ENCODE measurements around the gene DNAH7. TPM values are rescaled to one million over a fixed set of nuclear protein-coding genes. Genes with fewer than 3 reads are reported as not detected.

Gene DNAH7
- total RNA-seq (2012; rRNA removed) (0.28 and 0.36 TPM in 2 replicates), polyA plus RNA-seq (2012; rRNA removed) (0.16 and 0.22 TPM in 2 replicates), Bru-seq, nascent RNA (percentile 18 among the genes with signal in this experiment), BruChase-seq, experiment 1, labeled RNA remaining after a 6-hour chase (percentile 17 among the genes with signal in this experiment), BruChase-seq, experiment 2, labeled RNA remaining after a 2-hour chase (percentile 16 among the genes with signal in this experiment)
- polyA plus RNA-seq (2012; cell fraction: cytosol; rRNA removed): 0.04 and 0.15 TPM in 2 replicates
- 0.02 and 0.26 TPM in 2 replicates for polyA plus RNA-seq (2012; cell fraction: nucleus; rRNA removed; ENCODE audit: low replicate concordance)
- long read RNA-seq: 0 reads

GRCh38 chr2:196068271-196069209, at the start of gene DNAH7:
Gene DNAH7, minus strand, starts transcription at chr2:196068837. Its CDS starts 126 bp downstream, at chr2:196068711.
- Histone ChIP-seq H4K8ac (ENCODE audit: low read depth in 2 of 2, low read length in 2 of 2) (peak within 1 kb of the TSS; percentile 97 to 99), H3K9me1 (ENCODE audit: insufficient read depth, low read length) (0 out of 2 replicates have a peak, but pooled peaks cover 4% of the 10 kb centered on the region), H3K36me3 (ENCODE audit: control insufficient read depth, insufficient read depth, low read length) (no peaks in the 10 kb centered on the region), H2BK120ac (ENCODE audit: low read depth, low read length) (peak within 1 kb of the TSS; percentile 78), H3K4me2 (ENCODE audit: low read depth, low read length) (peak within 1 kb of the TSS; percentile 89), H4K5ac (ENCODE audit: low read depth, low read length) (peak within 1 kb of the TSS; percentile 87), H3K9ac (ENCODE audit: low read depth, low read length) (peak within 1 kb of the TSS; percentile 75), H3K4me3 (ENCODE audit: insufficient read depth, low read depth, low read length) (peak within 1 kb of the TSS; percentile 81), H3K23ac (ENCODE audit: low read depth, low read length) (peak within 1 kb of the TSS; percentile 90), H2AK9ac (replicated peaks; ENCODE audit: low read depth, low read length, poor library complexity) (peak within 1 kb of the TSS; percentile 25), H2BK15ac (ENCODE audit: low read depth, low read length) (peak within 1 kb of the TSS; percentile 73; the same call in 1 of the 3 replicates), H2AK5ac (ENCODE audit: low read depth, low read length) (peak within 1 kb of the TSS; percentile 50; the same call in 1 of the 2 replicates), H2BK20ac (ENCODE audit: low read depth, low read length) (peak within 1 kb of the TSS; percentile 38), H3K27ac (ENCODE audit: insufficient read depth, low read length) (peak within 1 kb of the TSS; percentile 38), H3K9me3 (ENCODE audit: control insufficient read depth, insufficient read depth, low read length) (no peaks in the 10 kb centered on the region), H3K79me1 (ENCODE audit: low read depth in 1 of 2, low read length in 2 of 2) (no peaks in the 10 kb centered on the region), H3K18ac (ENCODE audit: low read depth, low read length) (peak within 1 kb of the TSS; percentile 49), H3K27me3 (ENCODE audit: control insufficient read depth, insufficient read depth, low read length) (no peaks in the 10 kb centered on the region), H2BK5ac (ENCODE audit: low read depth, low read length, poor library complexity, severe bottlenecking) (peak within 1 kb of the TSS; percentile 15), H2AFZ (replicated peaks; ENCODE audit: low read length, poor library complexity) (peak within 1 kb of the TSS; percentile 96), H4K91ac (ENCODE audit: insufficient read depth, low read depth, low read length) (peak within 1 kb of the TSS; percentile 86), H3K4me1 (ENCODE audit: control insufficient read depth, insufficient read depth, low read length) (no peaks in the 10 kb centered on the region), H3K56ac (ENCODE audit: extremely low read depth, insufficient read depth, low read length) (peak within 1 kb of the TSS; percentile 63; the same call in 1 of the 2 replicates), H3K14ac (replicated peaks; ENCODE audit: low read depth, low read length) (peak within 1 kb of the TSS; percentile 98), H3K4ac (ENCODE audit: low read depth, low read length) (peak within 1 kb of the TSS; percentile 93), H4K20me1 (ENCODE audit: insufficient read depth, low read length) (no peaks in the 10 kb centered on the region)
- WGBS, 2 experiments (ENCODE audit: extremely low coverage in 2 of 2, insufficient read length in 1 of 2): 0% methylated on average over 21 of the region's 53 CpGs; no CpG with 5 or more reads in 1 of the 2 experiments
- POLR2A ChIA-PET (ENCODE audit: unreplicated experiment): interaction anchor here (1.2 kb wide), 1 partner anchor 269 kb away, joined by 6 read pairs; no protein-coding TSS in a partner anchor
- DNase-seq: peak; percentile 80
- dilution Hi-C loops (cut with HindIII; ENCODE audit: low sequenced_read_pairs, unreplicated experiment) (no loop called here), in situ Hi-C loops (cut with MboI; ENCODE audit: low sequenced_read_pairs) (loop anchor here (5.0 to 25.0 kb wide), 2 partner anchors 411 to 556 kb away; partner anchors contain the start of gene SLC39A10), intact Hi-C loops (cut with micrococcal nuclease) (loop anchor here (5.0 to 10.0 kb wide), 2 partner anchors 124 to 1521 kb away; no protein-coding TSS in a partner anchor)
- peak; percentile 96 for ATAC-seq (ENCODE audit: low read depth)
- CTCF ChIA-PET: interaction anchor here (0.6 to 1.3 kb wide), 5 partner anchors 8 to 1522 kb away, joined by 3 to 6 read pairs (median 3); no protein-coding TSS in a partner anchor
- peak; percentile 27; the same call in 1 of the 2 replicates for TF ChIP-seq CTCF (conservative IDR thresholded peaks at IDR 0.05; ENCODE audit: low read depth, low read length)
- TF ChIP-seq RAD21 (IDR thresholded peaks at IDR 0.05; ENCODE audit: low read length): peak; percentile 14; the same call in 1 of the 2 replicates
- TF ChIP-seq MAZ (IDR thresholded peaks at IDR 0.05; ENCODE audit: borderline replicate concordance, low read depth, low read length): no peak; the same call in 1 of the 2 replicates
- TF ChIP-seq USF2 (IDR thresholded peaks at IDR 0.05; ENCODE audit: low read depth, low read length): peak; percentile 77
- no peak for TF ChIP-seq ELK1 (IDR thresholded peaks at IDR 0.05; ENCODE audit: borderline replicate concordance, low read depth, low read length)
- peak; percentile 47; the same call in 1 of the 2 replicates for TF ChIP-seq POLR2A (IDR thresholded peaks at IDR 0.05; ENCODE audit: low read depth, low read length)
- peak; percentile 34; the same call in 1 of the 2 replicates for TF ChIP-seq MXI1 (IDR thresholded peaks at IDR 0.05; ENCODE audit: borderline replicate concordance, low read depth, low read length)
- no TSS peak for BruUV-seq (replicated peaks)

All from IMR-90 (cell line).